Measurements from ENCODE around the gene GUCY1A2. TPM values are rescaled to one million over a fixed set of nuclear protein-coding genes. Genes with fewer than 3 reads are reported as not detected.

The GUCY1A2 gene
- total RNA-seq, 2 donors from 2014 or later = 4.4 to 6.3 TPM

- H3K36me3 ChIP-seq (replicated peaks in 1 of 2; ENCODE audit: insufficient read depth in 1 of 2, low read depth in 2 of 2) = no peaks in the 10 kb centered on the region
- 23 to 27% methylated on average over 1 of the region's 1 CpG for WGBS, 2 donors
- H3K27me3 ChIP-seq = no peaks in the 10 kb centered on the region
- H3K4me1 ChIP-seq = peaks cover 14% of the 10 kb centered on the region
- TF ChIP-seq POLR2A (IDR thresholded peaks at IDR 0.05) (no peak), CTCF (IDR thresholded peaks at IDR 0.05) (no peak)
- no peaks in the 10 kb centered on the region for H3K9me3 ChIP-seq
- no peak overlapping the region for H3K4me3 ChIP-seq
- ATAC-seq (no peak), DNase-seq (no peak)
- no peak overlapping the region for H3K27ac ChIP-seq
- intact Hi-C loops (cut with DNase I) = no loop called here
Observed at GRCh38 chr11:106983991-106984390, 34.3 kb downstream of the GUCY1A2 start.

GRCh38 chr11:106983261-106983660 is 35.0 kb downstream of the GUCY1A2 start:
- 73 to 76% methylated on average over 4 of the region's 4 CpGs for WGBS, 2 donors
- TF ChIP-seq POLR2A (IDR thresholded peaks at IDR 0.05) (no peak), CTCF (IDR thresholded peaks at IDR 0.05) (no peak)
- Histone ChIP-seq H3K27me3 (no peaks in the 10 kb centered on the region), H3K27ac (no peak overlapping the region), H3K4me3 (no peak overlapping the region), H3K9me3 (no peaks in the 10 kb centered on the region), H3K4me1 (peaks cover 7% of the 10 kb centered on the region), H3K36me3 (replicated peaks in 1 of 2; ENCODE audit: insufficient read depth in 1 of 2, low read depth in 2 of 2) (no peaks in the 10 kb centered on the region)
- ATAC-seq (no peak), DNase-seq (no peak)
- intact Hi-C loops (cut with DNase I) = no loop called here

GRCh38 chr11:106974831-106975230 is 43.4 kb downstream of the GUCY1A2 start:
- H3K27ac ChIP-seq = no peak overlapping the region
- no peaks in the 10 kb centered on the region for H3K27me3 ChIP-seq
- H3K9me3 ChIP-seq = no peaks in the 10 kb centered on the region
- ATAC-seq = no peak
- no peaks in the 10 kb centered on the region for H3K36me3 ChIP-seq (replicated peaks in 1 of 2; ENCODE audit: insufficient read depth in 1 of 2, low read depth in 2 of 2)
- DNase-seq = no peak
- H3K4me1 ChIP-seq = no peaks in the 10 kb centered on the region
- no peak overlapping the region for H3K4me3 ChIP-seq
- intact Hi-C loops (cut with DNase I) = no loop called here
- no peak for TF ChIP-seq POLR2A (IDR thresholded peaks at IDR 0.05)
- no peak for TF ChIP-seq CTCF (IDR thresholded peaks at IDR 0.05)

GRCh38 chr11:106971864-106972263 is 46.4 kb downstream of the GUCY1A2 start:
- no peak overlapping the region for H3K4me3 ChIP-seq
- H3K36me3 ChIP-seq (replicated peaks in 1 of 2; ENCODE audit: insufficient read depth in 1 of 2, low read depth in 2 of 2) = no peaks in the 10 kb centered on the region
- no peaks in the 10 kb centered on the region for H3K27me3 ChIP-seq
- H3K27ac ChIP-seq = no peak overlapping the region
- intact Hi-C loops (cut with DNase I) = no loop called here
- no peak for ATAC-seq
- TF ChIP-seq POLR2A (IDR thresholded peaks at IDR 0.05) (no peak), CTCF (IDR thresholded peaks at IDR 0.05) (no peak)
- no peak for DNase-seq
- H3K4me1 ChIP-seq = no peaks in the 10 kb centered on the region
- H3K9me3 ChIP-seq = no peaks in the 10 kb centered on the region

- Histone ChIP-seq H3K36me3 (replicated peaks in 1 of 2; ENCODE audit: insufficient read depth in 1 of 2, low read depth in 2 of 2) (no peaks in the 10 kb centered on the region), H3K27me3 (no peaks in the 10 kb centered on the region), H3K4me1 (no peaks in the 10 kb centered on the region), H3K4me3 (no peak overlapping the region), H3K27ac (no peak overlapping the region), H3K9me3 (no peaks in the 10 kb centered on the region)
- no peak for ATAC-seq
- DNase-seq = no peak
- 85% methylated on average over 1 of the region's 1 CpG for WGBS, 2 donors
- TF ChIP-seq POLR2A (IDR thresholded peaks at IDR 0.05) = no peak
- no peak for TF ChIP-seq CTCF (IDR thresholded peaks at IDR 0.05)
- intact Hi-C loops (cut with DNase I) = no loop called here
Observed at GRCh38 chr11:106969644-106970355, 48.5 kb downstream of the GUCY1A2 start.

Measured in body of pancreas (tissue), 4 donors.